Iris pigment epithelial cell (primary cell): Measurements from ENCODE around the gene CNNM2.

Experiments used
- DNase-seq: peaks from one replicate; pipeline ENCODE4 v3.0.0-alpha.2; 2011; ENCODE audit warnings: low read depth

The CNNM2 gene

DNA sequence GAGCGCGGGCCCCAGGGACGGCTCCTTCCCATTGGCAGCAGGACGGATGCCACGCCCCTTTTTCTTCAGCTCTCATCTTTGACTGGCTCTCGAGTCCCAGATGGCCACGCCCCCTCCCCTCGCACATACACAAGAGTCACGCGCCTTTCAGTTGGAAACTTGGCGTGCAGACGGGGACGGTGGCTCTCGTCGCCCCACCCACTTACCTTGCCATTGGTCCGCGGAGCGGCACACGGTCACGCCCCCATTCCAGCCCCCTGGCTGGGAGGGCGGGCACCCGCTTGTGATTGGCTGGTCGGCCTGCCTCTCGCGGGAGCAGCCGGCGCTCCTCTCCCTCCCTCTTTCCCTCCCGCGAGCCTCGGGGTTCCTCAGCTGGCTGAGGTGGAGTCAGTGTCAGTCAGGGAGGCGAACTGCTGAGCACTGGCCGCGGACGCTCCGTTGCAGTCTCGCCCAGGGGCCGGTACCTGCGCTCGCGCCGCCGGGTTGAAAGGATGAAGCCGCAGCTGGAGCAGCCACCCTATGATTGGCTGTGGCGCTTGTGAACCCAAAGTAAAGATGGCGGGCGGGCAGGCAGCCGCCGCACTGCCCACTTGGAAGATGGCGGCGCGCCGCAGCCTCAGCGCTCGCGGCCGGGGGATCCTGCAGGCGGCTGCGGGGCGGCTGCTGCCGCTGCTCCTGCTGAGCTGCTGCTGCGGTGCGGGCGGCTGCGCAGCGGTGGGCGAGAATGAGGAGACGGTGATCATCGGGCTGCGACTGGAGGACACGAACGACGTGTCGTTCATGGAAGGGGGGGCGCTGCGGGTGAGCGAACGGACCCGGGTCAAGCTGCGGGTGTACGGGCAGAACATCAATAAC, at the start of gene CNNM2:
CNNM2 (plus strand) TSS at position 333 of the 855 bp plus-strand sequence; CDS start at position 520, 187 bp downstream.
- DNase-seq: peak; percentile 100

DNA sequence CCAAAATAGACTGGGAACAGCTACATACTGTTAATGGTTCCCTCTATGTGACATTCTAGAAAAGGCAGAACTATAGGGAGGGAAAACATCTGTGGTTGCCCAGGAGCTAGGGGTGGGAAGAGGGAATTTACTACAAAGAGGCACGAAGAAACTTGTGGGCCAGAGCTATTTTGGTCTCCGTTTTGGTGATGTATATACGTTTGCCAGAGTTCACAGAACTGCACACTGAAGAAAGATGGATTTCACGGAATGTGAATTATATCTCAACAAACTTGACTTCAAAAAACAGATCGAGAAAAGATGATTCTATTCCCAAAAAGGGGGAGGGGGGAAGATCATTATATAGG, 49.2 kb upstream of the CNNM2 start:
- no peak for DNase-seq

DNA sequence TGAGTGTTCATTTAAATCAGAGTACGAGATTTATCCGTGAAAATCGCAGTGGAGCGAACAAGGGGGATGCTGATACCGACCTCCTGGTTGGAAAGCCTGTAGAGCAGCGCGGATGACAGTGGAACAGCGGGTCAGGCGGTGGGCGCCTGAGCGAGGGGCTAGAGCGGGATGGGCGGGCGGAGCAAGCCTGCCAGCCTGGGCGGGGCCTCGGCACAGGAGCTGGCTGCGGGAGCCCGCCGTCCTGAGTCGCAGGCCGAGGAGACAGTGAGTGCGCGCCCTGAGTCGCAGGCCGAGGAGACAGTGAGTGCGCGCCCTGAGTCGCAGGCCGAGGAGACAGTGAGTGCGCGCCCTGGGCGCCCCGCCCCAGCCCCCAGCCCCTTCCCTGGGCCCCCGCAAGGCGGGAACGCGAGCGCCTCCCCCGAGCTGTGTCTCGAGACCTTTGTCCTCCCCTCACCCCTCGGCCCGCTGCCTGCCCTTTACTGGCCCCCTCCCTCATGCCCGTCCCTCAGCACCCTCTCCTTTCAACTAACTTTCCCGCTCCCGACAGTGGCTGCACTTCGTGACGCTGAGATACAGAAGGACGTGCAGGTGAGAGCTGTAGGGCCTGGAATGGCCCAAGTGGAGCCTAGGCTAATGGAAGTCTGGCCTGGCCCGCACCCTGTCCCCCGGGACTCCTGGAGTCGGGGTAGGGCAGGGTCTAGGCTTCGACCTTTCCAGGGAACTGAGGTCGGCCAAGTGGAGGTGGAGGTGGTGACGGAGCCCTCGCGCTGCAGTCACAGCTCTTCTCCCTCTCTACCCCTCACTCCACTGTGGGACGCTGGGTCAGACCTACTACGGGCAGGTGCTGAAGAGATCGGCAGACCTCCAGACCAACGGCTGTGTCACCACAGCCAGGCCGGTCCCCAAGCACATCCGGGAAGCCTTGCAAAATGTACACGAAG, 48.6 kb upstream of the CNNM2 start, which contains the start of gene AS3MT:
AS3MT (plus strand) TSS at position 213 of the 941 bp plus-strand sequence; CDS start at position 336, 123 bp downstream.
- peak; percentile 9 for DNase-seq

DNA sequence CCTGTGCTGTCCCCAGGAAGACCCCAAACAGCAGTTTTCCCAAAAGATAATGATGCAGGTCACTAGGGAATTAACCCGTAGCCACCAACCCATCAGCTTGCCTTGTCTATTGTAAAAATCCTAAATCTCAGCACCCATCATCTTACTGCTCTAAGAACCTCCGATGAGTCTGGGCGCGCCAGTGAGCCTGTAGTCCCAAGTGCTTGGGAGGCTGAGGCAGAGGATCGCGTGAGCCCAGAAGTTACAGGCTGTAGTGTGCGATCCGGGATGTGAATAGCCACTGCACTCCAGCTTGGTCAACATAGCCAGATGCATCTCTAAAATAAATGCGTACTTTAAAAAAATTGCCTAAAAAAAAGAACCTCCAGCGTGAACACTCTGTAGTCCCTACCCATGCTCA, 47.9 kb upstream of the CNNM2 start:
- no peak for DNase-seq

DNA sequence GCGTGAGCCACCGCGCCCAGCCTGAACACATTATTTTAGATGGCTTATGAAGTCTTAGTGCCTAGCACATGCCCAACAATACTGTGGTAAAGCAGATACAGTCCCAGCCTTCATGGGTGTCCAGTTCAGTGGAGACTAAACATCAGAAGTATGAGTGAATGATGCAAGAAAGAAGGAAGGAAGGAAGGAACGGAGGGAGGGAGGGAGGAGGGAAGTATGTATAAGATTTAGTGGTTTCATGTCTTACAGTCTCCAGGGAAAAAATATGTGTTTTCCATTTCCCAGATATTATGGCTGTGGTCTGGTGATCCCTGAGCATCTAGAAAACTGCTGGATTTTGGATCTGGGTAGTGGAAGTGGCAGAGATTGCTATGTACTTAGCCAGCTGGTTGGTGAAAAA, 45.9 kb upstream of the CNNM2 start:
- DNase-seq: no peak

DNA sequence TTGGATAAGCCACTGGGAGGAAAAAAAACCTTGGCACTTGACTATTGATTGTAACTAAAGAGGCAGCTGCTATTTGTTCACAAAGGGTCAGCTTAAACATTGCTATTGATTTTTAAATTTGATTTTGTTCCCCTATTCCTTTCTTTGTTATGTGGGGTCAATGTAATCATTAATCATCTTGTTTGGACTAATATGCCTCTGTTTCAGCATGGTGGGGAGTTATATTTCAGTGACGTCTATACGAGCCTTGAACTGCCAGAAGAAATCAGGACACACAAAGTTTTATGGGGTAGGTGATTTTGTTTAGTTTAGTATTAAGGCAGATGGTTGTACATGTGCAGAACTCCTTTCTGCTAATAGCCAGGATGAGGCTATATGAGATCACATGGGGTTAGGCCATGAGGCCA, 41.3 kb upstream of the CNNM2 start:
- DNase-seq: no peak

DNA sequence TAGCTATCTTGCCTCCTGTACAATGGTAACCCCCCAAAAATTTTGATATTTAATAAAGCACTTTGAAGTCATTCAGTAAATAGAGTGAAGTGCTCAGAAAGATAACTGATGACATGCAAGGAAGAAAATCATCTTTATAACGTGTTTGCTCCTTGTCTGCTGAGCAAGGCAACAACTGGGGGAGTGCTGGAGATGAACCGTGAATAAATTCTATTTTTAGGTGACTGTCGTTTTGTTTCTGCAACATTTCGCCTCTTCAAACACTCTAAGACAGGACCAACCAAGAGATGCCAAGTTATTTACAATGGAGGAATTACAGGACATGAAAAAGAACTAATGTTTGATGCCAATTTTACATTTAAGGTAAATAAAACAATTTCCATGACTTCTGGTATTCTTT, 39.5 kb upstream of the CNNM2 start:
- no peak for DNase-seq

DNA sequence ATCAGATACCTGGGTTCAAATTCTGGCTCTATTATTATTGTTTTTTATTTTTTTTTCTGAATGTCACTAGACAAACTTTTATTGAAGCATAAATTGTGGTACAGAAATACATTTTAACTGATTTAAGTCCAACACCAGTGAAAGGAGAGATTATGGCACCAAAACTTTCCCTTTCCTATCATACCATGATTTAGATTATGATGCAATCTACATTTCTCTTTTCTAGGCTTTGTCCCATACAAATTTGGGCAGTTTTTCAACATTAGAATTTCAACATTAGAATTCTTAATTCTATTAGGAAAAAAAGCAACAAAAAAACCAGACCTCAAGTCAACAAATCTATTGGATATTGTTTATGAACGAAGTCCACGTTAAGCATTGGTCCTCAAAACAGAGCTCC, 37.8 kb upstream of the CNNM2 start:
- no peak for DNase-seq

DNA sequence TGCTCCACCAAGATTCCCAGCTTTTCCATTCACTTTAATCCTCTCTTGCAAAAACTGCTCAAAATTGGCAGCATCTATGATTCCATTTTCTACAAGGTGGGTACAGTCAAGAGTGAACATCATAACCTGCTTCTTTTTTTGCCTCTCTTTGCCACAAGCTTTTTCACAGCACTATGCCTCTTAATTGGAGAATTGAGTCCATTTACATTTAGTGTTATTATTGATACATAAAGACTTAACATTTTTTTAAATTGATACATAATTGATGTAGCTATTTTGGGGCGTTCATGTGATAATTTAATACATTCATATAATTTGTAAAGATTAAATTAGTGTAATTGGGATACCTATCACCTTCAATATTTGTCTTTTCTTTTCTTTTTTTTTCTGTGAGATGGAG, 30.0 kb upstream of the CNNM2 start:
- DNase-seq: no peak

DNA sequence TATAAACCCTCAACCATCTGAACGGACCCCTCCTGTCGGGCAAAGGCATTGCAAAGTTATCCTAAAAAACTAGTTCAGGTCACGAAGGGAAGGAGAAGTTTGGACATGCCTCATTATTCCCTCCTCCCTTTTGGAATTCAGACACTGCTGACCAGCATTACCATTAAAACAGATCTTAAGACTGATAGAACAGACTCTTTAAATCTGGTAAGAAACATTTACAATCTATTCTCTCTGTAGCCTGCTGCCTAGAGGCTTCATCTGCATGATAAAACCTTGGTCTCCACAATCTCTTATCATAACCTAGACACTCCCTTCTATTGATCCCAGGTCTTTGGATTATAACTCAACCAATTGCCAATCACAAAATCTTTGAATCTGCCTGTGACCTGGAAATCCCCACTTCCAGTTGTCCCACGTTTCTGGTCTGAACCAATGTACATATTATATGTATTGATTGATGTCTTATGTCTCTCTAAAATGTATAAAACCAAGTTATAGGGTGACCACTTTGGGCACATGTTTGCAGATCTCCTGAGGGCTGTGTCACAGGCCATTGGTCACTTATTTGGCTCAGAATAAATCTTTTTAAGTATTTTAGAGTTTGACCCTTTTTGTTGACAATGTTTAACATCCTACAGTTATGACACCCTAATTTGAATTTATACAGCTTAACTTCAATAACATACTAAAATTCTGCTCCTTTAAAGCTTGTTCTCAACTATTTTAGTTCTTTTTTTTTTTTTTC, 23.5 kb upstream of the CNNM2 start:
- no peak for DNase-seq

DNA sequence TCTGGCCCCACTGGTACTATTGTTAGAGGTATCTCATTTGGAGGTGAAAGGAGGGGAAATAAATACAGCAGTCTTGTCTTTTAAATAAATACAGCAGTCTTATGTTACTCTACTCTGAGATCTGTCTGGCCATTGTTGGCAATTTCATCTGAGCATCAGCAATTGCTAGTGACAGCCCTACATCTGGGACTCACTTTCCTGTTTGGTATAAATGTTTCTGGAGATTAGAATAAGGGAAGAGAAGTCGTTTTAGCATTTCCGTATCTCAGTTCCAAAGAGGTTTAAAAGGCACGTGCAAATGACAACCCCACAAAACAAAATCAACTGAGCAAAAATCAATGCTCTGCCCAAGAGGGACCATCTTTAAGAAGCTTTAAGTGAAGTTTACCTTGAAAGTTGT, 18.1 kb upstream of the CNNM2 start:
- no peak for DNase-seq

DNA sequence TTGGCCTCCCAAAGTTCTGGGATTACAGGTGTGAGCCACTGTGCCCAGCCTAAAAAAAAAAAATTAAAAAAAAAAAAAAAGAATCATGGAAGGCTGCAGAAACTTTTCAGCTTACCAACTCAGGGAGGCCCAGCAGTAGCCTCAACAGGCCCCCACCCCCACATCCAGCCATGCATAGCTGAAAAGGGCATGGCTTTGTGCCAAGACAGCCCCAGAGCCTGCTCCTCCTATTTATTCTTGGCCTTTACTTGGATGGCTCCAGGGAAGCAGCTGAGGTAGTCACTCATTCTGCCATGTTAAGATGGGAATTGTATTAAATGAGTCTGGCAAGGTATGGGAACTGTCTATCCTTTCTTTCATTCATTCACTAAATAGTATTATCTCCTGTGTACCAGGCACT, 13.7 kb upstream of the CNNM2 start:
- DNase-seq: no peak

DNA sequence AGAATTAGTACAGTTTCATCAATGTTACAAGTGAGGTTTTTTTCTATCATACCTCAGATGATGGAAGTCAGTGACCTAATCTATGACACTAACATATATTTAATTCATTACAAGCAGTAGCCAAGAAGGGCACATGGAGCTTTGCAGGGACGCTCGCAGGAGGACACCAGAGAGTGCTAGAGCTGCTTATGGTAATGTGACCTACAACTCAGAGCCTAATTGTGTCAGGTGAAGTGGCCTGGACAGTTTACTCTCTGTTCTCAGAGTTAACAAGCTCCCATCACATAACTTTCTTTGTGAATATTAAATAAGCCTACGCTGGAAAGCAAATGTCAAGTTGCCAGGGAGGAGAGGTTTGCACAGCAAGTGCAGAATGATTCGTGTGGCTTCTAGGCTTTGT, 11.6 kb upstream of the CNNM2 start:
- no peak for DNase-seq

DNA sequence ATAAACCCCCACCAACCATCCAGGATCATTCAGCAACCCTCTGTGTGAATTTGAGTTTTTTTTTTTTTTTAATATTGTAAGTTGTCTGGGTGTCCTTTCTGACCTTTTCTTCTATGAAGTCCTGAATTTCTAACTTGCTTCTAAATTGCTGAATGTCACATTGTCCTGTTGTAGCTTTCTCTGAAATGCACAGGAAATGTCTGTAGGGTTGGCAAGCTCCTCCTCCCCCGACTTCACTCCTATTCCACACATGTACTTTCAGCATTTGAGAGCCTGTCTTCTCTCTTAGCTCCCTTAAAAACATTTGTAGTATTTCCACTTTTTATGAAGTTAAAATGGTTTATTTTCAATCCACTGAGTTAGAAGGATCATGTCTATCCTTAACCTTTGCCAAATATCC, 3.3 kb upstream of the CNNM2 start:
- DNase-seq: no peak

DNA sequence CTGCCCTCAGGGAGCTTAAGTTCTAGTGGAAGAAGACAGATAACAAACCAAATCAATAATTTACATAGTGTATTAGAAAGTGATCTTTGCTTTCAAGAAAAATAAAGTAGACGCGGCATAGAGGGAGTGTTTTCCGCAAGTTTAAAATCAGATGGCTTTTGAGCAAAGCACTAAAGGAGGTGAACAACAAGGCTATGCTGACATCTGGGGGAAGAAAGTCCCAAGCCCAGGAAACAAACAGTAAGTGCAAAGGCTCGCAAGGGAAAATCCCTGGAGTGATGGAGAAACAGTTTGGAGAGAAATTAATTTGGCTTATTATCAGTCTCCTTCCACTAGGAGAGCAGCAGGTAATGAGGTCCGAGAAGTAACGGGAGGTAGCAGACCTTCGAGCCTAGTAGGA, 1.9 kb upstream of the CNNM2 start:
- no peak for DNase-seq

DNA sequence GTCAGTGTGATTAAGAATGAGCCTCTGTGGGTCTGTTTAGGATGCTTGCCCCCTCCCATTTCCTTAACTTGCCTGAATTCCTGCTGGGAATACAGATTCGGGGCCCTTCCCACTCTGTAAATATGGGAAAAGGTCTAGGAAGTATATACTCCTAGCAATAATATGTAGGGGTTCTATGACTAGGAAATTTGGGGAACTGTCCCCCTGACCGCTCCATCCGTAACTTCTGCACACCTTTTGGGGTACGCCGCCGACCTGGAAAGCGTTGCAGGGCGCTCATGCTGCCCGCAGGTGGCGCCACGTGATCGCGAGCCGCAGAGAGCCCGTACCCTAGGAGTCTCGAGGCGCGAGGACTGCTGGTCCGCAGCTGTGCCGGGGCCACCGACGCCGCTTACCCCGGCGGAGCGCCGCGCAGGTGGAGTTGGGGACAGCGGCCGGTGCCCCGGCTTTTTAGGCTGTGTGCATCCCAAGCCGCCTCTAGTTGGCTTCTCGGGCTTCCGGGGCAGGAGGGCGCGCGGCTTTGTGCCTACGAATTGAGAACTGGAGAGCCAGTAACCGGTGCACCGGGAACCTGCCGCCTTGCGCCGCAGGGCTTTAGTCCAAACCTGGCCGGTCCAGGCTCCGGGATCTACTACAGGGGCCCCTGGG, 656 bp upstream of the CNNM2 start:
- peak; percentile 61 for DNase-seq

DNA sequence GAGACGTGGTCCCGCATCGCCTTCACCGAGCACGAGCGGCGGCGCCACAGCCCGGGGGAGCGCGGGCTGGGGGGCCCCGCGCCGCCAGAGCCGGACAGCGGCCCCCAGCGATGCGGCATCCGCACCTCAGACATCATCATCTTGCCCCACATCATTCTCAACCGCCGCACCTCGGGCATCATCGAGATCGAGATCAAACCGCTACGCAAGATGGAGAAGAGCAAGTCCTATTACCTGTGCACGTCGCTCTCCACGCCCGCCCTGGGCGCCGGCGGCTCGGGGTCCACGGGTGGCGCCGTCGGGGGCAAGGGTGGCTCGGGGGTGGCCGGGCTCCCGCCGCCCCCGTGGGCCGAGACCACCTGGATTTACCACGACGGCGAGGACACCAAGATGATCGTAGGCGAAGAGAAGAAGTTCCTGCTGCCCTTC, 737 bp downstream of the CNNM2 start:
- no peak for DNase-seq

DNA sequence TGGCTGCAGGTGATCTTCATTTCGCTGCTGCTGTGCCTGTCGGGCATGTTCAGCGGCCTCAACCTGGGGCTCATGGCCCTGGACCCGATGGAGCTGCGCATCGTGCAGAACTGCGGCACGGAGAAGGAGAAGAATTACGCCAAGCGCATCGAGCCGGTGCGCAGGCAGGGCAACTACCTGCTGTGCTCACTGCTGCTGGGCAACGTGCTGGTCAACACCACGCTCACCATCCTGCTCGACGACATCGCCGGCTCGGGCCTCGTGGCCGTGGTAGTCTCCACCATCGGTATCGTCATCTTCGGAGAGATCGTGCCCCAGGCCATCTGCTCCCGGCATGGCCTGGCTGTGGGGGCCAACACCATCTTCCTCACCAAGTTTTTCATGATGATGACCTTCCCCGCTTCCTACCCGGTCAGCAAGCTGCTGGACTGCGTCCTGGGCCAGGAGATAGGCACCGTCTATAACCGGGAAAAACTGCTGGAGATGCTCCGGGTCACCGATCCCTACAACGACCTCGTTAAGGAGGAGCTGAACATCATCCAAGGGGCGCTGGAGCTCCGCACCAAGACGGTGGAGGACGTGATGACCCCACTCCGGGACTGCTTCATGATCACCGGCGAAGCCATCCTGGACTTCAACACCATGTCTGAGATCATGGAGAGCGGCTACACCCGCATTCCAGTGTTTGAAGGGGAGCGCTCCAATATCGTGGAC, 1.3 kb downstream of the CNNM2 start:
- no peak for DNase-seq

DNA sequence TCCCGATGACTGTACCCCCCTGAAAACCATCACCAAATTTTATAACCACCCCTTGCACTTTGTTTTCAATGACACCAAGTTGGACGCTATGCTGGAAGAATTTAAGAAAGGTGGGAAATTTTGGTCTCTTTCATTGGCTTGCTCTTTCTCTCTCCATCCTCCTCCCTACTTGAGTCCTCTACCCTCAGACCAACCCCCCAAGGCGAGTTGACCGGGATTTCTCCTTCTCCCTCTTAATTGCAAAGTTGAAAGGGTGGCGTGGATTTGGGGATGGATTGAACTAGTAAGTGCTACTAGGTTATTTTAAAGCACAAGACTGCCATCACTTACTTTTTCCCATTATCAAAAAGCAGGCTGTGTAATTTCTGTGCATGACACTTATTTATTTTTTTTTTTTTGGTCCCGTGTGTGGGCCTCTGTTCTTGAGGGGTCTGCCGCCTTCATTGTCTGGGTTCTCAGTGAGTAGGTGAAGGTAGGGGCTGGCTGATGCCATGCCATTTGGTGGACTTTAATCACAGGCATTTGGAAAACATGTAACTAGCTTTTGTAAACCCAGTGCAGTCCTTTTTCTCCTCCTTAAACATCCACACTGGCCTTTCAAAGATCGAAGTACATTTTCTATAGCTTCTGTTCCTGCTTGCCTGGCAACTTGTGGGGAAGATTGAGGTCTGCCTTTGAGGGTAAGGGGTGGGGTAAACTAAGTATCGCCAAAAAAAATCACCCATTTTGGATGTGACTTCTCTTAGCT, 2.1 kb downstream of the CNNM2 start:
- DNase-seq: no peak

DNA sequence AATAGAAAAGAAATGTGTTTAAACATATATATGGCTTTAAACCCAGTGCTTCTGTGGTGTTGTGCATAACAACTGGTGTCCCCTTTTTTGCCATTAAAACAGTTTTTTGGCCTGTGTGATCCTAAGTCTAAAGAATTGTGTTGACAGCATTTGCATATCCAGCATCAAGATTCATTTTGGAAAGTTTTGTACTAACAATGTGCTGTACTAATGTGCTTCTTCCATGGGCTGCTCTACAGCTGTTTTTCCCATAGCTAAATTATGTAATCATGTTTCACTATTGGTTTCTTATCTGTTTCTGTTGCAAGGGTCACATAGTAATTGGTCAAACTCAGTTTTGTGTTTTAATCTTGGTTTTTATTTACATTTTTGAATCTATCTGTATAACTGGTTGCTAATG, 5.5 kb downstream of the CNNM2 start:
- DNase-seq: no peak
